GM23338 (cell line): ENCODE measurements around the gene PIK3C2G. TPM values are rescaled to one million over a fixed set of nuclear protein-coding genes. Genes with fewer than 3 reads are reported as not detected.

Experiments
- ATAC-seq: fragments of 200-7000 bp; cut with Tn5 transposase; 3 replicates; pipeline ENCODE4 v1.9.1; 2020
- DNase-seq: peaks from one replicate; pipeline ENCODE4 v3.0.0-alpha.2; 2015; ENCODE audit warnings: low spot score
- H2AFZ ChIP-seq: fragments of 200-600 bp; sonication (generic); 2 replicates; pipeline ENCODE4 v1.8.0; 2016; ENCODE audit warnings: antibody characterized with exemption, mild to moderate bottlenecking, moderate library complexity
- H3F3A ChIP-seq: fragments of 200-600 bp; sonication (generic); replicated peaks from 2 replicates; pipeline ENCODE4 v1.8.0; 2017; ENCODE audit warnings: antibody characterized with exemption, mixed run types, low read depth
- H3K27ac ChIP-seq: fragments of 200-600 bp; sonication (generic); 2 replicates; pipeline ENCODE4 v1.6.1; 2016; ENCODE audit warnings: low read depth
- H3K27me3 ChIP-seq: fragments of 200-600 bp; sonication (generic); 2 replicates; pipeline ENCODE4 v1.8.0; 2016; ENCODE audit warnings: mild to moderate bottlenecking, mixed run types, moderate library complexity; ENCODE audit not compliant: insufficient read depth
- H3K36me3 ChIP-seq: fragments of 200-600 bp; sonication (generic); 2 replicates; pipeline ENCODE4 v1.8.0; 2016; ENCODE audit warnings: mild to moderate bottlenecking; ENCODE audit not compliant: insufficient read depth
- H3K4me1 ChIP-seq: fragments of 200-600 bp; sonication (generic); 2 replicates; pipeline ENCODE4 v1.8.0; 2016; ENCODE audit warnings: mild to moderate bottlenecking, moderate library complexity; ENCODE audit not compliant: insufficient read depth
- H3K4me2 ChIP-seq: fragments of 200-600 bp; sonication (generic); 2 replicates; pipeline ENCODE4 v1.7.1; 2017; ENCODE audit warnings: mixed run types
- H3K4me3 ChIP-seq: fragments of 200-600 bp; sonication (generic); 2 replicates; pipeline ENCODE4 v1.6.1; 2016; ENCODE audit warnings: mixed run types
- H3K79me2 ChIP-seq: fragments of 200-600 bp; sonication (generic); replicated peaks from 2 replicates; pipeline ENCODE4 v1.8.0; 2017; ENCODE audit warnings: mild to moderate bottlenecking; ENCODE audit not compliant: insufficient read depth
- H3K9me2 ChIP-seq: fragments of 200-600 bp; sonication (generic); 2 replicates; pipeline ENCODE4 v1.8.0; 2017; ENCODE audit not compliant: insufficient read depth
- H4K20me1 ChIP-seq: fragments of 200-600 bp; sonication (generic); replicated peaks from 2 replicates; pipeline ENCODE4 v1.8.0; 2017; ENCODE audit warnings: mild to moderate bottlenecking; ENCODE audit not compliant: insufficient read depth
- H3K27ac Mint-ChIP-seq: 2 replicates; pipeline ENCODE4 v1.8.0; 2020; ENCODE audit warnings: inconsistent platforms, mild to moderate bottlenecking, moderate library complexity, mixed read lengths
- H3K27me3 Mint-ChIP-seq: 3 replicates; pipeline ENCODE4 v1.8.0; 2022; ENCODE audit warnings: low read depth, mild to moderate bottlenecking, moderate library complexity, mixed read lengths, inconsistent platforms; ENCODE audit not compliant: insufficient read depth, poor library complexity
- H3K36me3 Mint-ChIP-seq: 3 replicates; pipeline ENCODE4 v1.8.0; 2021; ENCODE audit warnings: low read depth, mild to moderate bottlenecking, inconsistent platforms, moderate library complexity, mixed read lengths
- H3K4me1 Mint-ChIP-seq: 3 replicates; pipeline ENCODE4 v1.8.0; 2020; ENCODE audit warnings: mild to moderate bottlenecking, inconsistent platforms, mixed read lengths
- H3K4me3 Mint-ChIP-seq: 3 replicates; pipeline ENCODE4 v1.8.0; 2021; ENCODE audit warnings: moderate library complexity, mild to moderate bottlenecking, inconsistent platforms, mixed read lengths
- H3K9me3 Mint-ChIP-seq: 3 replicates; pipeline ENCODE4 v1.8.0; 2020; ENCODE audit warnings: moderate library complexity, mild to moderate bottlenecking, inconsistent platforms, mixed read lengths
- CREB1 ChIP-seq: fragments of 250-450 bp; sonication (Bioruptor Pico); IDR thresholded peaks from 2 replicates; pipeline ENCODE4 v1.5.0; 2020; ENCODE audit warnings: low read depth, mild to moderate bottlenecking, moderate library complexity
- CTCF ChIP-seq, 2 experiments: fragments of 200-600 bp in 1 of 2; sonication (generic) in 1 of 2; conservative IDR thresholded peaks; 2 replicates each; pipeline versions ENCODE4 v1.5.1 to v1.6.1; 2016 to 2017; ENCODE audit warnings: antibody characterized with exemption in 2 of 2, low read depth in 2 of 2, mild to moderate bottlenecking in 2 of 2, moderate library complexity in 1 of 2
- ETS1 ChIP-seq: IDR thresholded peaks from 2 replicates; pipeline ENCODE4 v1.6.1; 2016; ENCODE audit warnings: antibody characterized with exemption
- EZH2 ChIP-seq: fragments of 200-600 bp; sonication (generic); IDR thresholded peaks from one replicate; pipeline ENCODE4 v1.8.0; 2017; ENCODE audit warnings: antibody characterized with exemption, mild to moderate bottlenecking, low read depth; ENCODE audit not compliant: unreplicated experiment
- EZH2phosphoT487 ChIP-seq: fragments of 200-600 bp; sonication (generic); IDR thresholded peaks from one replicate; pipeline ENCODE4 v1.8.1; 2018; ENCODE audit warnings: antibody characterized with exemption; ENCODE audit not compliant: unreplicated experiment
- JUNB ChIP-seq: IDR thresholded peaks from one replicate; pipeline ENCODE4 v1.6.1; 2016; ENCODE audit warnings: antibody characterized with exemption; ENCODE audit not compliant: unreplicated experiment
- POLR2AphosphoS5 ChIP-seq: IDR thresholded peaks from 2 replicates; pipeline ENCODE4 v1.6.1; 2016; ENCODE audit warnings: antibody characterized with exemption, low read depth
- REST ChIP-seq: IDR thresholded peaks from one replicate; pipeline ENCODE4 v1.6.1; 2018; ENCODE audit warnings: antibody characterized with exemption; ENCODE audit not compliant: unreplicated experiment
- STAT1 ChIP-seq: IDR thresholded peaks from one replicate; pipeline ENCODE4 v1.6.1; 2016; ENCODE audit warnings: antibody characterized with exemption; ENCODE audit not compliant: unreplicated experiment
- ZNF114 ChIP-seq: fragments of 250-450 bp; sonication (Bioruptor Pico); IDR thresholded peaks from 2 replicates; pipeline ENCODE4 v1.5.0; 2020; ENCODE audit warnings: mild to moderate bottlenecking, moderate library complexity
- ZNF462 ChIP-seq: fragments of 250-450 bp; sonication (Bioruptor Pico); IDR thresholded peaks from 2 replicates; pipeline ENCODE4 v1.5.0; 2020; ENCODE audit warnings: mild to moderate bottlenecking, moderate library complexity
- polyA plus RNA-seq: library from polyadenylated mRNA; unstranded; fragments of >200 nt; fragmentation: Nextera tagmentation; extraction: Ambion mirVana; gene quantifications from 2 replicates; pipeline ENCODE4 v1.2.1, GENCODE V29; 2016
- total RNA-seq: library from RNA; depleted of rRNA; stranded (reverse); fragments of >200 nt; shearing (Covaris generic); gene quantifications from 2 replicates; pipeline ENCODE4 v1.2.3, GENCODE V29; 2014

PIK3C2G gene
- total and polyA plus RNA-seq, 2 experiments from 2014 or later = not detected

- no peaks in the 10 kb centered on the region for H3F3A ChIP-seq
- H2AFZ ChIP-seq = no peak overlapping the region
- H3K36me3 Mint-ChIP-seq = no peaks in the 10 kb centered on the region
- peaks cover 4% of the 10 kb centered on the region; the same call in 1 of the 3 replicates for H3K4me1 Mint-ChIP-seq
- H4K20me1 ChIP-seq = no peaks in the 10 kb centered on the region
- no peaks in the 10 kb centered on the region for H3K4me1 ChIP-seq
- H3K4me3 Mint-ChIP-seq = no peak overlapping the region
- no peak for DNase-seq
- H3K27me3 ChIP-seq = no peaks in the 10 kb centered on the region
- TF ChIP-seq JUNB = no peak
- TF ChIP-seq ZNF462 (CRISPR knock-in tag) = no peak
- TF ChIP-seq STAT1 = no peak
- no peak for TF ChIP-seq CTCF (conservative IDR thresholded peaks at IDR 0.05; ENCODE audit: low read depth in 2 of 2)
- TF ChIP-seq ZNF114 (CRISPR knock-in tag) = no peak
- no peak for TF ChIP-seq EZH2
- no peak for TF ChIP-seq EZH2phosphoT487
- TF ChIP-seq REST = no peak
- no peak for TF ChIP-seq CREB1 (CRISPR knock-in tag)
- no peak for TF ChIP-seq ETS1
- no peak for TF ChIP-seq POLR2AphosphoS5
- no peaks in the 10 kb centered on the region for H3K79me2 ChIP-seq
- ATAC-seq = no peak
- H3K27ac Mint-ChIP-seq = no peak overlapping the region
- no peak overlapping the region for H3K27ac ChIP-seq
- H3K27me3 Mint-ChIP-seq = no peaks in the 10 kb centered on the region
- no peaks in the 10 kb centered on the region for H3K36me3 ChIP-seq
- no peak overlapping the region for H3K4me2 ChIP-seq
- H3K9me3 Mint-ChIP-seq = no peaks in the 10 kb centered on the region
- H3K4me3 ChIP-seq = no peak overlapping the region
- no peaks in the 10 kb centered on the region for H3K9me2 ChIP-seq
Observed at GRCh38 chr12:18655351-18655750, 394.0 kb downstream of the PIK3C2G start.
